ENCODE measurements around the gene SNAP47.

Gene SNAP47

DNA sequence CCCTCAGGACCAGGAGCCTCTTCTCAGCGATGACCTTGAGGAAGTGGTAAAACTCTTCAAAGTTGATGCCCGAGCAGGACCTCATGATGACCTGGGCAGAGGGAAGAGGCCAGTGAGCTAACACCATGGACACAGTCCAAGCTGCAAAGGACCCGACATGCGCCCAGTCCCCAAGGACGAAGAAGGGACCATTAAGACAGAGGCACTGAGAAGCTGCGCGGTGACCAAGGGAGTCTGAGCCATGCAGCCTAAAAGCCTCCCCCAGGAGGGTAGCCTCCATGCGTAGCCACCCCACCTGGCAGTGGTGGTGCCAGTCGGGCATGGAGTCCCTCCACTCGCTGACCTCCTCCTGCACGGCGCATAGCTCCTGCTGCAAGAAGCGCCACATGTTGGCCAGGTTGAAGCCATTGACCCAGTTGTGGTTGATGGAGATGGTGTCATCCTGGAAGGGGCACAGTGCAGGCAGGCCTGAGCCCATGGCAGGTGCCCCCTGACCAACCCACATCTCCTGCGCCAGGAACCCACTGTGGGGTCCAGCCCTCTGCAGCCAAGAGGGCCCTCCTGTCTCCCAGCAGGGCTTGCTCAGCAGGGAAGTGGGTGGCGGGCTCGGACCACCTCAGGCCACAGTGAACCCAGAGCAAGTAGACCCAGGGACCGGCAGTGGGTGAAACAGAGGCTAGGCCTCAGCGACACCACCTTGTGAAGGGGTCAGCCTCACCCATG is 2.5 kb upstream of the SNAP47 start:
- DNase-seq (ENCODE audit: low read depth): no peak

GRCh38 chr1:227733309-227733705 is 1.9 kb upstream of the SNAP47 start:
- DNase-seq (ENCODE audit: low read depth): no peak

- DNase-seq (ENCODE audit: low read depth): no peak
These were observed 1.3 kb upstream of the SNAP47 start for GRCh38 chr1:227733751-227734545.

- no peak for DNase-seq (ENCODE audit: low read depth)
These were observed 734 bp upstream of the SNAP47 start for GRCh38 chr1:227734546-227734855.

GRCh38 chr1:227735539-227736285 is 477 bp downstream of the SNAP47 start:
- no peak for DNase-seq (ENCODE audit: low read depth)

DNA sequence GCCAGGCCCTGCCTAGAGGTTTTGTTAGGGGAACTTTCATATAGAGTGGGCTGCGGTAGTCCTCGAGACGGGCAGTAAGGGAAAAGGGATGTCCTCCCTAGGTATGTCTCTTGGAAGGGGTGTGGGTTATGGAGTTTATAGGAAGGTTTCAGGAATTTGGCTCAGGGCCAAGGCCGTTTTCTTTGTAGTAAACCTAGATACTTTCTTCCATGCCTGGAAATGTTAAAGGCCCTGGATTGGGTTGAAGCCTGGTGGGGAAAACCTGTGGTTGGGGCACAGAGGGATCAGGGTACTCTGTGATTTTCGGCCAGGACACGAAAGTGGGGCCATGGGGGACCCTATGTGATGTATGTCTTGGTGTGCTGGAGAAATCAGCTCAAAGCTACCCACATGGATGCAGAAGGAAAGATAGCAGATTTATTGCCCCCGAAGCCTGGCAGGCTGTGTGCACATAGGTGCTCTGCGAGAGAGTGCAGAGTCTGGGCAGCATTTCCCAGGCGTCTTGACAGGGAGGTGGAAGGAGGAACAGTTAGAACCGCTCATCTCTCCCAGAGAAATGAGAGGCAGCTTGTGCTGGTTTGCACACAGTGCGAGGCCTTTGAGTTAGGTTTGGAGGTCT is 1.7 kb downstream of the SNAP47 start:
- DNase-seq (ENCODE audit: low read depth): no peak

DNA sequence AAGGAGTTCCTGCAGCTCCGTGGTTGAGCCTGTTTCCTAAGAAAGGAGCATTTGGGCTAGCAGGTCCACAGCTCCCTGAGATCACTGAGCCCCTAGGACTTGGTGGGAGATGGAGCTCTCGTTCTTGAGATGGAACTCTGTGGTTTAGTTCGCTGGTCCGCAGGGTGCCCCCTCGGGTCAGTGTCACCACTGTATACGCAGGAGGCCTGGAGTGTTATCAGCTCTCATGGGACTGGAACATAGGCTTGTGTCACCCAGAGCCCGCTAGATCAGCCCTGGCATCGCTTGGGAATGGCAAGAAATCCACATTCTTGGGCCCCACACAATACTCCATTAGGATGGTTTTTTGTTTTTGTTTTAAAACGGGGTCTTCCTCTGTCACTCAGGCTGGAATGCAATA is 3.6 kb downstream of the SNAP47 start:
- no peak for DNase-seq (ENCODE audit: low read depth)

DNA sequence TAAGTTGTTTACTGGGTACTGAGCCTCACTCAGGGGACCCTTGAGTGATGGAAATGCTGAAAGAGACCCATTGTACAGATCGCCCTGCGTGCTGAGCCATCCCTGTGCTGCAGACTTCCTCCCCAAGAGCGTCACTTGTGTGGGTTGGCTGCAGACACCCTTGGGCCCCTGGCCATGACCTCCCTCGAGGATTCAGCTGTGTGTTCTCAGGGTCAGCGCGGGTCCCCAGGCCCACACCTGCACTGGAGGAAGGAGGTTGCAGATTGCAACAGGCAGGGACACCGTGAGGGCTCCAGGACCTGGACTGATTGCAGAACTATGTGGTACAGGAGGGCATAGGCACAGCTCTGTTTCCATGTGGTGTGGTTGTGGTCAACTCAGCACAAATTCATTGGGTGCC is 4.4 kb downstream of the SNAP47 start:
- DNase-seq (ENCODE audit: low read depth): no peak

GRCh38 chr1:227740401-227740960 is 5.2 kb downstream of the SNAP47 start:
- no peak for DNase-seq (ENCODE audit: low read depth)

- no peak for DNase-seq (ENCODE audit: low read depth)
These were observed 6.1 kb downstream of the SNAP47 start for GRCh38 chr1:227741166-227741870.

DNA sequence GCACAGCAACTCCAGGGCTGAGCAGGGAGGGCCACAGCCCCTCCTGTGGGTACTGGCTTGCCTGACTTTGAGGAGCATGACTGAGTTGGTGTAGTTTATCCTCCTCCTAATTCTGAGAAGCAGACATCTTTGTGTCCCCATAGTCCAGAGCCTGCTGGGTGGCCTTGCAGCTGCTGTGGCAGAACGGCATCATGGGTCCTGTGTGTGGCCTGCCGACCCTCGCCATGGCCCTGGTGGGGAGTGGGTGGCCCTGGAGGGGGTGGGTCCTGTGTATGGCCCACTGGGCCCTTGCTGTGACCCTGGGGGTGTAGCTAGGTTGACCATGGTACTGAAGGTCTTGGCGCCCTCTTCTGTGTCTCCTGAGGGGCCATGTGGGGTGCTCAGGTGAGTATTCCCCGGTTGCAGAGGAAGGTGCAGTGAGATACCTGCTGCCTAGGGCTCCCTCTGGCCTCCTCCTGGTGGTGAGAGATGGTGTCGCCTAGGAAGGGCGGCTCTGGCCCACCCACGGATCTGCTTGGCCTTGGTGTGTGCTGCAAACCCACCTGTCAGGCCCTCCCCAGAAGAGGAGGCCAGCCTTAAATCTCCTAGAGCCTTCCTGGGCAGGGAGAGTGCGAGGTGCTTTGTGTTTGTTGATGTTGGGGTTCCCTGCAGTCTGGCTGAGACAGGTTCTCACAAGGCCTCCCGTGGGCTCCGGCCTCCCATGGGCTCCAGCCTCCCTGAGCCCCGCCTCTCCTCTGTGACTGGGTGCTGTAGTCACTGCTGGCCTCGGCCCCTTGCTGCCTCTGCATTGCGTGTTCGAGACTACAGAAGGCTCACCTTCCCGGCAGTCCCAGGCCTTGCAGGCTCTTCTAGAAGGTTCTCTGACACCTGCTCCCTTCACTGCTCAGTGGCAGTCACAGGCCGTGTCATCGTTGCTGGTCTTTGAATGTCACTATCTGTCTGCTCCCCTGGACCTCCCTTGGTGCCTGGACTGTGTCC is 7.8 kb downstream of the SNAP47 start:
- no peak for DNase-seq (ENCODE audit: low read depth)

DNA sequence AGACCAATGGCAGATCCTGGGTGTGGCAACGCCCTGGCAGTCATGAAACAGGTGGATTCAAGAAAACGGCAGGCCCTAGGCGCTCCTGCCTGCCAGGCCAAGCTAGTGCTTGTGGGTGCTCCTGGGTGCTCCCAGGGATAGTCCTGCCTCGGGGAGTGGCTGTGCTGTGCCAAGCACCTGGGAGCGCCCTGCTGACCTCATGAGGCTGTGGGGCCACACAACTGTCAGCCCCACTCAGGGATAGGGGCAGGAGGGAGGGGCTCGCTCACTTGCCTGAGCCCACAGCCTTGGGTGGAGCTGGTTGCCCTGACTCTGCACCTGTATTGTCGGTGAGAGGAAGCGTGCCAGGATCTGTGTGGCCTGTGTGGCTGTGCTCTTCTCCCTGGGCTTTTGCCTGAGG is 9.4 kb downstream of the SNAP47 start:
- DNase-seq (ENCODE audit: low read depth): no peak

- DNase-seq (ENCODE audit: low read depth): no peak
These were observed 10.5 kb downstream of the SNAP47 start for GRCh38 chr1:227745568-227746265.

- no peak for DNase-seq (ENCODE audit: low read depth)
These were observed 11.4 kb downstream of the SNAP47 start for GRCh38 chr1:227746676-227747075.

- DNase-seq (ENCODE audit: low read depth): no peak
These were observed 12.1 kb downstream of the SNAP47 start for GRCh38 chr1:227747382-227747781.

DNA sequence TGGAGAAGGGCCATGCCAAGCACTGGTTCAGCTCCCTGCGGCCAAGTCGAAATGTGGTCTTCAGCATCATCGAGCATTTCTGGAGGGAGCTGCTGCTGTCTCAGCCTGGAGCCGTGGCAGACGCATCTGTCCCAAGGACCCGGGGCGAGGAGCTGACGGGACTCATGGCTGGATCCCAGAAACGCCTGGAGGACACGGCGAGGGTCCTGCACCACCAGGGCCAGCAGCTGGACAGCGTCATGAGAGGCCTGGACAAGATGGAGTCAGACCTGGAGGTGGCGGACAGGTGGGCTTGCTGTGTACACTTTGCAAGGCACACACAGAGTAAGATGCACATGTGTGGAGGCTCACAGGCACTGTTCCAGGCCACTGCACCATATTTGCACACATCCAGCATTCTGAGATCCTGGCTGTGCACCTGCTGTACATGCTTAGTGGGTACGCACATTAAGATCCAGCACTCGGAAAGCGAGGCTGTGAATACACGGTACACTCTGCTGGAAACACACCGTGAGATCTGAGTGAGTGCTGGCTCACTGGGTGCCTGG is 12.8 kb downstream of the SNAP47 start:
- no peak for DNase-seq (ENCODE audit: low read depth)

DNA sequence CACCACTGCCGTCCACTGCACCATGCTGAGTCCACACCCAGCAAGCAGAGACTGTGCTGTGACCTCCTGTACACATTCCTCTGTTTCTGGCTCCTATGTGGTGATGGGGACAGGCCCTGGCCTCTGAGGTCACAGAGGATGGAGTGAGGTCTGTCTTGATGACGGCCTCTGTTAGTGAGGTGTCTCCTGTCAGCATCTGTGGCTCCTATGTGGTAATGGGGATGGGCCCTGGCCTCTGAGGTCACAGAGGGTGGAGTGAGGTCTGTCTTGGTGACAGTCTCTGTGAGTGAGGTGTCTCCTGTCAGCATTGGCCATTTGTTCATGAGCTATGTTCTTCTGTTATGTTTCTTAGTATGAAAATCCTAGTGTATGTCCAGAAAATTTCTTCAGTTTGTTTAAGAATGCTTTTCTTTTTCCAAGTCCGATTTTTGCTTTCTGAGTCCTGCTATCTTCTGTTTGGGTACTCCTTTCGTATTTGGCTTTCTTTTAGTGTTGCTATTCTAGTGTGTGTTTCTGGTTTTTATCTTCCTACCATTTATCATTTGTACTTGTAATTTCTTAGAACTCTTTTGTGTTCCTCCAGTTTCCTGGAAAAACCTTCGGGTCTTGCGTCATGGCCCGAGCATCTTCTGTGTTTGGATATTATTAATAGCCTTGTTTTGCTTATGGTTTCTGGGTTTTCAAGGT is 13.4 kb downstream of the SNAP47 start:
- no peak for DNase-seq (ENCODE audit: low read depth)

- no peak for DNase-seq (ENCODE audit: low read depth)
These were observed 14.0 kb downstream of the SNAP47 start for GRCh38 chr1:227749225-227749624.

Data from CMK (cell line).